Brain microvascular endothelial cell (primary cell): ENCODE measurements around the gene DIP2A.

Source experiments
- DNase-seq: peaks from one replicate; pipeline ENCODE4 v3.0.0-alpha.2; 2020
- H3K27ac ChIP-seq: fragments of 250-450 bp; sonication (Bioruptor Pico); 2 replicates; pipeline ENCODE4 v1.5.1; 2020; ENCODE audit warnings: mild to moderate bottlenecking, moderate library complexity
- H3K27me3 ChIP-seq: fragments of 250-450 bp; sonication (Bioruptor Pico); replicated peaks from 2 replicates; pipeline ENCODE4 v1.5.1; 2020; ENCODE audit warnings: mild to moderate bottlenecking
- H3K36me3 ChIP-seq: fragments of 250-450 bp; sonication (Bioruptor Pico); replicated peaks from 2 replicates; pipeline ENCODE4 v1.5.1; 2020; ENCODE audit warnings: mild to moderate bottlenecking
- H3K4me3 ChIP-seq: 2 replicates; pipeline ENCODE4 v1.5.1; 2011; ENCODE audit warnings: low read depth, mild to moderate bottlenecking, control low read depth, low read length, moderate library complexity
- CTCF ChIP-seq: IDR thresholded peaks from 2 replicates; pipeline ENCODE4 v1.5.1; 2011; ENCODE audit warnings: low read depth, mild to moderate bottlenecking, moderate library complexity, low read length, control low read depth, inconsistent platforms; ENCODE audit errors: missing control alignments
- in situ Hi-C: cut with HindIII; loops from 2 replicates; pipeline ENCODE4 v1.10.0; 2017; ENCODE audit warnings: low sequenced_read_pairs, low pct_ligation_motif_present

The DIP2A gene

DNA sequence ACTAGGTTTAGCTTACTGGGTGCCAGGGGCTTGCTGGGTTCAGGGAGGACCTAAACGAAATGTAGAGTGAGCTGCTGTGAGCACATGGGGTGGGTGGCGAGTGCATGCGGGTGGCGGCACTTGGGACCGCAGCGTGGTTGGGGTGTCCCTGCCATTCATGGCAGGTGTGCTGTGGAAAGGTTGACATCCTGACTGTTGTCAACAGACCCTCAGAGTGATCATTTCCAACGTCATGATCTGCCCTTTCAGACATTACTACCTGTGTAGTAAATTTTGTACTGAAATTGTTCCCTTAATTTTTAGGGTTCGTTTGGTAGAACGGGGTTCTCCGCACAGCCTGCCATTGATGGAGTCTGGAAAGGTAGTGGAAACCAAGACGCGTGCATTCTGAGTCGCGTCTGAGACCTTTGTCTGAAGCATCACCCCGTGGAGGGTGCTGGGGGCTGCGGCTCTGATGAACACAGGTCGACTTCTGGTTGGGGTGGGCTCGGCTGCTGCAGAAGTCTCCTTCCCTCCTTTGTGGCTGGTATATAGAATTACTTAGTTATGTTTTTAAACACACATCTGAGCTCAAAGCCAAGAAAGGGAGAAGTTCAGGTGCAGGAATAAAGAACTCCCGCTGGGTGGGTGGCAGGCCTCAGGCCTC, 102.9 kb downstream of the DIP2A start:
- TF ChIP-seq CTCF, result no peak
- Histone ChIP-seq H3K36me3 (peaks cover 77% of the 10 kb centered on the region), H3K27me3 (no peaks in the 10 kb centered on the region), H3K27ac (no peak overlapping the region), H3K4me3 (no peak overlapping the region)
- no peak for DNase-seq
- in situ Hi-C loops, result no loop called here

DNA sequence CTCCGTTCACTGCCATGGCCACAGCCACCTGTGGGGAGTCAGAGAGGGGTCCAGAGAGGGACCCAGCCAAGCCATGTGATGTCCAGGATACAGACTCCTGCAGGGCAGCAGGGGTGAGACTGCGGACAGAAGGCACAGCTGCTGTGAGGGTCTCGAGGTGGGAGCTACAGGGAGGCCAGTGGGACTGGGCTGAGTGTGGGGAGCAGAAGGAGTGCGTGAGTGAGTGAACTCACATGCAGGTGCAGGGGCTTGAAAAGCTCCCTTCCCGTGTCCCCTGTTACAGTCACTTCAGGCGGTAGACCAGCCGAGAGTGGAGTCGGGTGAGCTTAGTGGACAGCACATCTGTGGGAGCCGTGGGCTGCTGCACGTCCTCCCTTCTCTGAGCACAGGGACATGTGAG, 103.8 kb downstream of the DIP2A start:
- no peak overlapping the region for H3K4me3 ChIP-seq
- in situ Hi-C loops, result no loop called here
- peaks cover 79% of the 10 kb centered on the region for H3K36me3 ChIP-seq
- TF ChIP-seq CTCF, result no peak
- DNase-seq, result no peak
- H3K27me3 ChIP-seq, result no peaks in the 10 kb centered on the region
- H3K27ac ChIP-seq, result no peak overlapping the region

DNA sequence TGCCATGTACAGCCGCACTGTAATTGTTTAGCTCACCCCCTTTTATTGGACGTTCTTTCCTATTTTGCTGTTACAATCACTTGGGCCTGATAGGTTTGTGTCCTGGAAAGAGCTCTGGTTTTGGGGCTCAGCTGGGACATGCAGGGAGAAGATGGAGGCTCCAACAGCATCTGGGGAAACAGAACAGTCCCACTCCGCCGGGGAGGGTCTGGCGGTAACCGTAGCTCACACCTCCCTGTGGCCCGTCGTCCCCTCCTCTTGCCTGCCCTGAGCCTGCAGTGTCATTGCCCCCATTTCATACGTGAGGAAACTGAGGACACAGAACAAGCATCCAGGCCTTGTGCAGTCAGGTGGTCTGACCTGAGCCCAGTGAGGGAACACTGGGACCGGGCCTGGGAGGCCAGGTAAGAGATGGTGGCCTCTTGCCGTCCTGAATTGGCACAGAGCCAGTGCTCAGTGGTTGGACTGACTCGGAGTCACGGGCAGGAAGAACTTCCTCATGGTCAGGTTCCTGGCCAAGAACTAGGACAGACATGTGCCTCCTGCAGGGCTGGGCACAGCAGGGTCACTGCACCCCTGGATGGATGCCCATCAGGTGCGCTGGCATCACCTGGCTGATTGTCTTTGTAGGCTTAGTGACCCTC, 104.4 kb downstream of the DIP2A start:
- in situ Hi-C loops, result no loop called here
- no peak for DNase-seq
- H3K36me3 ChIP-seq, result peaks cover 79% of the 10 kb centered on the region
- H3K27me3 ChIP-seq, result no peaks in the 10 kb centered on the region
- no peak overlapping the region for H3K4me3 ChIP-seq
- no peak for TF ChIP-seq CTCF
- H3K27ac ChIP-seq, result no peak overlapping the region

- H3K27ac ChIP-seq, result no peak overlapping the region
- in situ Hi-C loops, result no loop called here
- no peak overlapping the region for H3K4me3 ChIP-seq
- no peak for TF ChIP-seq CTCF
- DNase-seq, result no peak
- peaks cover 74% of the 10 kb centered on the region for H3K36me3 ChIP-seq
- H3K27me3 ChIP-seq, result no peaks in the 10 kb centered on the region
These were observed 105.7 kb downstream of the DIP2A start for GRCh38 chr21:46564391-46564790.

DNA sequence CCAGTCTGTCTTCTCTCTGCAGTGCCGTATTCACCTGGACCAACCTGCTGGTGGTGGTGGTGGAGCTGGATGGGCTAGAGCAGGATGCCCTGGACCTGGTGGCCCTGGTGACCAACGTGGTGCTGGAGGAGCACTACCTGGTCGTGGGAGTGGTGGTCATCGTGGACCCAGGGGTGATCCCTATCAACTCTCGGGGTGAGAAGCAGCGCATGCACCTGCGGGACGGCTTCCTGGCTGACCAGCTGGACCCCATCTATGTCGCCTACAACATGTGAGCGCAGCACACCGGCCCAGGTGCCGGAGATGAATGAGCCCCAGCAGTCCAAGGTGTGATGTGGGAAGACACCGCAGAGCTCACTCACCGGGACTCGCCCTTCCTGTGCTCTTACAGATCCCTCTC, 108.7 kb downstream of the DIP2A start:
- no peaks in the 10 kb centered on the region for H3K27me3 ChIP-seq
- in situ Hi-C loops, result no loop called here
- DNase-seq, result no peak
- H3K4me3 ChIP-seq, result no peak overlapping the region
- H3K36me3 ChIP-seq, result peaks cover 67% of the 10 kb centered on the region
- TF ChIP-seq CTCF, result no peak
- no peak overlapping the region for H3K27ac ChIP-seq

DNA sequence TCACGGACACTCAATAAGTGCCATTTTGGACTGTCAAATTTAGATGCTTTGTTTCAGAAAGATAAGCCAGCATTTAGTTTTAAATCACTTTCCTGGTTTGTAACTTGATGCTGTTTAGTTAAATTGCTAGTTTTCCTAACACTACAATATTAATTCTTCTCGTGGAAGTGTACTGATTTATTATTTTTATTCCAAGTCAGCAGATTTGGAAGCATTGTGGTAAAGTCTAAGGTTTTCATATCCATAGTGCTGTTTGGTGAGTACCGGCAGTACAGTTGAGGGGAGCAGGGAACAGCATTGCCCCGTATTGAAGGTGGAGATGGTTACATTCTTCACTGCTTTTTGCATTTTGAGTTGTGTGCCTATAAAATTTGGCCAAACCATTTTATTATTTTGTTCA, 109.9 kb downstream of the DIP2A start:
- Histone ChIP-seq H3K27me3 (no peaks in the 10 kb centered on the region), H3K27ac (no peak overlapping the region), H3K4me3 (no peak overlapping the region), H3K36me3 (peaks cover 57% of the 10 kb centered on the region)
- TF ChIP-seq CTCF, result no peak
- in situ Hi-C loops, result no loop called here
- no peak for DNase-seq
